ENCODE measurements around the gene MLLT3.

Gene MLLT3

DNA sequence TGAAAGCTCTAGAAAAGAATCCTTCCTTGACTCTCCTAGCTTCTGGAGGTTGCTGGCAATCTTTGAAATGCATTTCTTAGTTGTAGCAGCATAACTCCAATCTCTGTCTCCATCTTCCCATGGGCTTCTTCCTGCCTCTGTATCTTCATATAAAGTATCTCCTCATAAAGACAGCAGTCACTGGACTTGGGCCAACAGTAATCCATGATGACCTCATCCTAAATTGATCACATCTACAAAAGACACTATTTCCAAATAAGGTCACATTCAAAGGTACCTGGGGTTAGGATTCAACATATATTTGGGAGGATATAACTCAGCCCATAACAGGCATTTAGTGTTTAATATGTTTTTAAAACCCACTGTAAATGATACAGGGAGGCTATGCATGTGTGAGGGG is 123.3 kb downstream of the MLLT3 start:
- Histone ChIP-seq H3K27me3 (ENCODE audit: insufficient read depth, low read depth, severe bottlenecking) (no peaks in the 10 kb centered on the region), H3K4me3 (ENCODE audit: low read depth, low read length) (no peak overlapping the region), H3K27ac (no peak overlapping the region), H3K9me3 (ENCODE audit: severe bottlenecking) (no peaks in the 10 kb centered on the region), H3K36me3 (no peaks in the 10 kb centered on the region)
- DNase-seq, result no peak
- no peak for TF ChIP-seq CTCF (IDR thresholded peaks at IDR 0.05; ENCODE audit: low read depth, low read length)

- no peaks in the 10 kb centered on the region for H3K36me3 ChIP-seq
- no peak for TF ChIP-seq CTCF (IDR thresholded peaks at IDR 0.05; ENCODE audit: low read depth, low read length)
- no peak overlapping the region for H3K4me3 ChIP-seq (ENCODE audit: low read depth, low read length)
- no peaks in the 10 kb centered on the region for H3K27me3 ChIP-seq (ENCODE audit: insufficient read depth, low read depth, severe bottlenecking)
- DNase-seq, result no peak
- H3K9me3 ChIP-seq (ENCODE audit: severe bottlenecking), result no peaks in the 10 kb centered on the region
- no peak overlapping the region for H3K27ac ChIP-seq
Observed at GRCh38 chr9:20496328-20496727, 126.0 kb downstream of the MLLT3 start.

DNA sequence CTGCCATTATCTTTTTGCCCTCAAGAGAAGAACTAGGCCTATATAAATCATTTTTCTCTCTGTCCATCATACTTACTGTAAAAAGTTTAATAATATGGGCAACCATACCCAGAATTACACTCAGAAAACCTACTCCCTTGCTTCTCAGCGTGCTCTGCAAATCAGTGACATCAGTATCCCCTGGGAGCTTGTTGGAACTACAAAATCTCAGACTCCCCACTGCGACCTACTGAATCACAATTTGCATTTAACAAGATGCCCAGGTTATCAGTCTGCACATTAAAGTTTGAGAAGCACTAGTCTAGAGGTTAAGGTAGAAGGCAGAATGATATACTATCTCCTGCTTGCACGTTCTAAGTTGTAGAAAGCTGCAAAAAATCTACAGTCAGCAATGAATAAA is 127.2 kb downstream of the MLLT3 start:
- Histone ChIP-seq H3K27me3 (ENCODE audit: insufficient read depth, low read depth, severe bottlenecking) (no peaks in the 10 kb centered on the region), H3K9me3 (ENCODE audit: severe bottlenecking) (no peaks in the 10 kb centered on the region), H3K4me3 (ENCODE audit: low read depth, low read length) (no peak overlapping the region), H3K27ac (no peak overlapping the region), H3K36me3 (no peaks in the 10 kb centered on the region)
- DNase-seq, result no peak
- TF ChIP-seq CTCF (IDR thresholded peaks at IDR 0.05; ENCODE audit: low read depth, low read length), result no peak

GRCh38 chr9:20494035-20494434 is 128.3 kb downstream of the MLLT3 start:
- Histone ChIP-seq H3K4me3 (ENCODE audit: low read depth, low read length) (no peak overlapping the region), H3K27ac (no peak overlapping the region), H3K9me3 (ENCODE audit: severe bottlenecking) (no peaks in the 10 kb centered on the region), H3K36me3 (no peaks in the 10 kb centered on the region), H3K27me3 (ENCODE audit: insufficient read depth, low read depth, severe bottlenecking) (no peaks in the 10 kb centered on the region)
- no peak for TF ChIP-seq CTCF (IDR thresholded peaks at IDR 0.05; ENCODE audit: low read depth, low read length)
- no peak for DNase-seq

- DNase-seq, result no peak
- H3K36me3 ChIP-seq, result no peaks in the 10 kb centered on the region
- no peaks in the 10 kb centered on the region for H3K9me3 ChIP-seq (ENCODE audit: severe bottlenecking)
- H3K27me3 ChIP-seq (ENCODE audit: insufficient read depth, low read depth, severe bottlenecking), result no peaks in the 10 kb centered on the region
- H3K4me3 ChIP-seq (ENCODE audit: low read depth, low read length), result no peak overlapping the region
- H3K27ac ChIP-seq, result no peak overlapping the region
- TF ChIP-seq CTCF (IDR thresholded peaks at IDR 0.05; ENCODE audit: low read depth, low read length), result no peak
Observed at GRCh38 chr9:20492772-20493171, 129.5 kb downstream of the MLLT3 start.

- Histone ChIP-seq H3K27me3 (ENCODE audit: insufficient read depth, low read depth, severe bottlenecking) (no peaks in the 10 kb centered on the region), H3K9me3 (ENCODE audit: severe bottlenecking) (no peaks in the 10 kb centered on the region), H3K27ac (no peak overlapping the region), H3K36me3 (no peaks in the 10 kb centered on the region), H3K4me3 (ENCODE audit: low read depth, low read length) (no peak overlapping the region)
- DNase-seq, result no peak
- TF ChIP-seq CTCF (IDR thresholded peaks at IDR 0.05; ENCODE audit: low read depth, low read length), result no peak
Observed at GRCh38 chr9:20491612-20492011, 130.7 kb downstream of the MLLT3 start.

Data from WERI-Rb-1 (cell line).